Measurements from ENCODE around the gene TNFAIP8.
A peak's percentile ranks its signal among the peaks of the same experiment; 100 is the strongest.

GRCh38 chr5:119332978-119333401 is 22.8 kb upstream of the TNFAIP8 start:
- TF ChIP-seq ZNF140 (CRISPR knock-in tag; IDR thresholded peaks at IDR 0.05), result no peak
- TF ChIP-seq ZNF655 (CRISPR knock-in tag; IDR thresholded peaks at IDR 0.05), result no peak
- no peak for TF ChIP-seq TBP (optimal IDR thresholded peaks at IDR 0.05; ENCODE audit: low read depth, low read length)
- peak; percentile 50; the same call in 1 of the 2 replicates for TF ChIP-seq SPI1 (IDR thresholded peaks at IDR 0.05; ENCODE audit: borderline replicate concordance, low read depth, low read length)
- TF ChIP-seq TGIF2 (CRISPR knock-in tag; IDR thresholded peaks at IDR 0.05), result no peak
- TF ChIP-seq, protein P1, sequence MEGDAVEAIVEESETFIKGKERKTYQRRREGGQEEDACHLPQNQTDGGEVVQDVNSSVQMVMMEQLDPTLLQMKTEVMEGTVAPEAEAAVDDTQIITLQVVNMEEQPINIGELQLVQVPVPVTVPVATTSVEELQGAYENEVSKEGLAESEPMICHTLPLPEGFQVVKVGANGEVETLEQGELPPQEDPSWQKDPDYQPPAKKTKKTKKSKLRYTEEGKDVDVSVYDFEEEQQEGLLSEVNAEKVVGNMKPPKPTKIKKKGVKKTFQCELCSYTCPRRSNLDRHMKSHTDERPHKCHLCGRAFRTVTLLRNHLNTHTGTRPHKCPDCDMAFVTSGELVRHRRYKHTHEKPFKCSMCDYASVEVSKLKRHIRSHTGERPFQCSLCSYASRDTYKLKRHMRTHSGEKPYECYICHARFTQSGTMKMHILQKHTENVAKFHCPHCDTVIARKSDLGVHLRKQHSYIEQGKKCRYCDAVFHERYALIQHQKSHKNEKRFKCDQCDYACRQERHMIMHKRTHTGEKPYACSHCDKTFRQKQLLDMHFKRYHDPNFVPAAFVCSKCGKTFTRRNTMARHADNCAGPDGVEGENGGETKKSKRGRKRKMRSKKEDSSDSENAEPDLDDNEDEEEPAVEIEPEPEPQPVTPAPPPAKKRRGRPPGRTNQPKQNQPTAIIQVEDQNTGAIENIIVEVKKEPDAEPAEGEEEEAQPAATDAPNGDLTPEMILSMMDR (IDR thresholded peaks at IDR 0.05 in 2 of 3, conservative IDR thresholded peaks at IDR 0.05 in 1 of 3; ENCODE audit: insufficient read depth in 2 of 3, low read depth in 1 of 3, low read length in 3 of 3), result no peak
- no peak for TF ChIP-seq HES1 (IDR thresholded peaks at IDR 0.05; ENCODE audit: low read depth)
- TF ChIP-seq ERF (CRISPR knock-in tag; IDR thresholded peaks at IDR 0.05), result no peak
- TF ChIP-seq MTA1 (IDR thresholded peaks at IDR 0.05; ENCODE audit: borderline replicate concordance), result no peak
